22Rv1 (cell line): ENCODE data around the gene MMP17.

Experiments
- ZFX ChIP-seq: fragments of 450-650 bp; IDR thresholded peaks from 2 replicates; pipeline ENCODE4 v1.6.1; 2017; ENCODE audit warnings: antibody characterized with exemption, borderline replicate concordance
- TF ChIP-seq, protein P1 (sequence below): fragments of 450-650 bp; IDR thresholded peaks from 2 replicates; pipeline ENCODE4 v1.5.1; 2017; ENCODE audit warnings: mild to moderate bottlenecking

DNA sequence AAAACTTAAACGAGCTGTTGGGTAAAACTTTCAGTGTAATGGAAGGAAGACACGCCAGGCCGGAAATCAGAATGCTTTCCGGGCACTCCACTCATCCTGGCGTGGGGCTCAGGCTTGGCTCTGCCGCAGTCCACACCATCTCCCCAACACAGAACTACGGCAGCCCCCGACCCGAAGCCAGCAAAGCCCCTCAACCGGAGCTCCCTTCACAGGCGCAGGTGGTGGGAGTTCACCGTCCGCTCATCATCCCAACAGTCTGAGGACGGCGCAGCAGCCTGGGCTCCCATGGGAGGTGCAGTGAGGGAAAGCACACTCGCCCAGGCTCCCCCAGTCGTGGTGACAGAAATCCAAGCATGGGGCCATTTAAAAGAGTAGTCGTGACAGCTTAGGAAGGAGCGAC is 11.0 kb upstream of the MMP17 start:
- TF ChIP-seq, protein P1, sequence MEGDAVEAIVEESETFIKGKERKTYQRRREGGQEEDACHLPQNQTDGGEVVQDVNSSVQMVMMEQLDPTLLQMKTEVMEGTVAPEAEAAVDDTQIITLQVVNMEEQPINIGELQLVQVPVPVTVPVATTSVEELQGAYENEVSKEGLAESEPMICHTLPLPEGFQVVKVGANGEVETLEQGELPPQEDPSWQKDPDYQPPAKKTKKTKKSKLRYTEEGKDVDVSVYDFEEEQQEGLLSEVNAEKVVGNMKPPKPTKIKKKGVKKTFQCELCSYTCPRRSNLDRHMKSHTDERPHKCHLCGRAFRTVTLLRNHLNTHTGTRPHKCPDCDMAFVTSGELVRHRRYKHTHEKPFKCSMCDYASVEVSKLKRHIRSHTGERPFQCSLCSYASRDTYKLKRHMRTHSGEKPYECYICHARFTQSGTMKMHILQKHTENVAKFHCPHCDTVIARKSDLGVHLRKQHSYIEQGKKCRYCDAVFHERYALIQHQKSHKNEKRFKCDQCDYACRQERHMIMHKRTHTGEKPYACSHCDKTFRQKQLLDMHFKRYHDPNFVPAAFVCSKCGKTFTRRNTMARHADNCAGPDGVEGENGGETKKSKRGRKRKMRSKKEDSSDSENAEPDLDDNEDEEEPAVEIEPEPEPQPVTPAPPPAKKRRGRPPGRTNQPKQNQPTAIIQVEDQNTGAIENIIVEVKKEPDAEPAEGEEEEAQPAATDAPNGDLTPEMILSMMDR, result no peak
- no peak for TF ChIP-seq ZFX
